Fibroblast of villous mesenchyme (primary cell): ENCODE results near the gene IL11RA. TPM values are rescaled to one million over a fixed set of nuclear protein-coding genes. Genes with fewer than 3 reads are reported as not detected.

Source experiments
- DNase-seq: peaks from one replicate; pipeline ENCODE4 v3.0.0-alpha.2; 2010; ENCODE audit warnings: low read depth
- H3K4me3 ChIP-seq: 2 replicates; pipeline ENCODE4 v1.5.1; 2011; ENCODE audit warnings: low read depth, mild to moderate bottlenecking, low read length
- CTCF ChIP-seq: IDR thresholded peaks from 2 replicates; pipeline ENCODE4 v1.5.1; 2012; ENCODE audit warnings: low read depth, mild to moderate bottlenecking, low read length; ENCODE audit not compliant: insufficient read depth
- total RNA-seq: library from RNA; depleted of rRNA; stranded (reverse); fragments of >200 nt; gene quantifications from 2 replicates; pipeline ENCODE4 v1.2.3, GENCODE V29; 2012

The IL11RA gene
- total RNA-seq, 1 donor, result 8.2 TPM

GRCh38 chr9:34623374-34624235 lies 28.4 kb upstream of the IL11RA start:
- no peak overlapping the region for H3K4me3 ChIP-seq
- no peak for TF ChIP-seq CTCF
- no peak for DNase-seq

GRCh38 chr9:34624475-34625185 lies 27.4 kb upstream of the IL11RA start:
- no peak overlapping the region for H3K4me3 ChIP-seq
- DNase-seq, result no peak
- no peak for TF ChIP-seq CTCF

GRCh38 chr9:34625186-34625486 lies 26.8 kb upstream of the IL11RA start:
- no peak for TF ChIP-seq CTCF
- no peak overlapping the region for H3K4me3 ChIP-seq
- no peak for DNase-seq

GRCh38 chr9:34627716-34628655 lies 24.0 kb upstream of the IL11RA start:
- no peak for DNase-seq
- no peak for TF ChIP-seq CTCF
- no peak overlapping the region for H3K4me3 ChIP-seq

GRCh38 chr9:34628656-34629490 lies 23.1 kb upstream of the IL11RA start, which contains the start of gene ARID3C:
TSS of gene ARID3C (minus strand) at chr9:34629066. CDS start at chr9:34628014, 1,052 bp downstream.
- TF ChIP-seq CTCF, result no peak
- H3K4me3 ChIP-seq, result peak within 1 kb of the TSS; percentile 45
- DNase-seq, result no peak

GRCh38 chr9:34629491-34629808 lies 22.5 kb upstream of the IL11RA start:
- no peak for TF ChIP-seq CTCF
- H3K4me3 ChIP-seq, result no peak overlapping the region
- no peak for DNase-seq
